ENCODE results near the gene IRF8. TPM values are rescaled to one million over a fixed set of nuclear protein-coding genes. Genes with fewer than 3 reads are reported as not detected.
A peak's percentile ranks its signal among the peaks of the same experiment; 100 is the strongest.

The IRF8 gene
- total RNA-seq, 1 experiment from 2014 or later = 0.28 TPM

- no CpG with 5 or more reads among the region's 5 CpGs for WGBS (ENCODE audit: extremely low coverage, insufficient read length, low lambda C conversion rate)
- Histone ChIP-seq H3T11ph (ENCODE audit: low read length) (no peak overlapping the region), H4K91ac (ENCODE audit: insufficient read length, low read depth, low read length) (no peak overlapping the region), H4K5ac (ENCODE audit: insufficient read length, low read depth, low read length) (no peak overlapping the region), H3K4me1 (ENCODE audit: insufficient read depth, low read length) (no peaks in the 10 kb centered on the region), H3K27ac (ENCODE audit: insufficient read length, low read depth, low read length) (no peak overlapping the region), H2BK12ac (ENCODE audit: insufficient read length, low read depth, low read length) (no peak overlapping the region), H3K56ac (ENCODE audit: insufficient read length, low read depth, low read length) (no peak overlapping the region), H3K79me2 (ENCODE audit: insufficient read depth, low read length) (no peaks in the 10 kb centered on the region), H2BK20ac (ENCODE audit: low read depth, low read length, poor library complexity, severe bottlenecking) (no peak overlapping the region), H3K23ac (ENCODE audit: insufficient read length, low read depth, low read length) (no peak overlapping the region), H3K14ac (ENCODE audit: insufficient read depth, low read length) (no peak overlapping the region), H3K4ac (ENCODE audit: low read depth, low read length) (no peak overlapping the region), H2BK5ac (ENCODE audit: insufficient read length, low read length) (no peak overlapping the region), H3K79me1 (ENCODE audit: insufficient read depth, low read depth, low read length, poor library complexity, severe bottlenecking) (no peaks in the 10 kb centered on the region), H4K20me1 (ENCODE audit: control insufficient read depth, insufficient read depth, insufficient read length) (no peaks in the 10 kb centered on the region), H2AK5ac (ENCODE audit: insufficient read length, low read length) (no peak overlapping the region), H3K9me3 (ENCODE audit: control insufficient read depth, low read depth, low read length) (no peaks in the 10 kb centered on the region), H3K27me3 (ENCODE audit: insufficient read depth, low read length) (no peaks in the 10 kb centered on the region), H2BK15ac (ENCODE audit: low read depth, low read length) (no peak overlapping the region), H3K23me2 (ENCODE audit: insufficient read length, low read depth, low read length, poor library complexity, severe bottlenecking) (no peaks in the 10 kb centered on the region), H2AFZ (ENCODE audit: low read length) (no peak overlapping the region), H2BK120ac (ENCODE audit: low read depth, low read length, poor library complexity, severe bottlenecking) (no peak overlapping the region), H4K8ac (replicated peaks; ENCODE audit: insufficient read length, low read depth, low read length) (no peak overlapping the region), H3K18ac (ENCODE audit: insufficient read length, low read depth, low read length) (no peak overlapping the region), H3K4me2 (ENCODE audit: insufficient read depth, insufficient read length, low read length) (no peak overlapping the region), H3K9ac (ENCODE audit: extremely low read depth, insufficient read length, low read length) (no peak overlapping the region)
- H3K4me1 Mint-ChIP-seq = no peaks in the 10 kb centered on the region
- no peak overlapping the region for H3K4me3 Mint-ChIP-seq
- H3K36me3 Mint-ChIP-seq (ENCODE audit: insufficient read depth in 1 of 3, low read depth in 3 of 3) = no peaks in the 10 kb centered on the region
- H3K27me3 Mint-ChIP-seq (ENCODE audit: low read depth) = peaks cover 15% of the 10 kb centered on the region
- H3K9me3 Mint-ChIP-seq = no peaks in the 10 kb centered on the region; a peak in 1 of 5 replicates
- DNase-seq = no peak
- H3K27ac Mint-ChIP-seq = peak overlapping the region in 2 of 3 experiments; percentile 29 to 34; a peak in 2 of 7 replicates
- TF ChIP-seq, protein P1, sequence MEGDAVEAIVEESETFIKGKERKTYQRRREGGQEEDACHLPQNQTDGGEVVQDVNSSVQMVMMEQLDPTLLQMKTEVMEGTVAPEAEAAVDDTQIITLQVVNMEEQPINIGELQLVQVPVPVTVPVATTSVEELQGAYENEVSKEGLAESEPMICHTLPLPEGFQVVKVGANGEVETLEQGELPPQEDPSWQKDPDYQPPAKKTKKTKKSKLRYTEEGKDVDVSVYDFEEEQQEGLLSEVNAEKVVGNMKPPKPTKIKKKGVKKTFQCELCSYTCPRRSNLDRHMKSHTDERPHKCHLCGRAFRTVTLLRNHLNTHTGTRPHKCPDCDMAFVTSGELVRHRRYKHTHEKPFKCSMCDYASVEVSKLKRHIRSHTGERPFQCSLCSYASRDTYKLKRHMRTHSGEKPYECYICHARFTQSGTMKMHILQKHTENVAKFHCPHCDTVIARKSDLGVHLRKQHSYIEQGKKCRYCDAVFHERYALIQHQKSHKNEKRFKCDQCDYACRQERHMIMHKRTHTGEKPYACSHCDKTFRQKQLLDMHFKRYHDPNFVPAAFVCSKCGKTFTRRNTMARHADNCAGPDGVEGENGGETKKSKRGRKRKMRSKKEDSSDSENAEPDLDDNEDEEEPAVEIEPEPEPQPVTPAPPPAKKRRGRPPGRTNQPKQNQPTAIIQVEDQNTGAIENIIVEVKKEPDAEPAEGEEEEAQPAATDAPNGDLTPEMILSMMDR (conservative IDR thresholded peaks at IDR 0.05) = no peak
These were observed 53.8 kb downstream of the IRF8 start for GRCh38 chr16:85952811-85953210.

All from H9 (cell line).